HG02642 (cell line): ENCODE results near the gene KBTBD4.

Experiments
- ATAC-seq: cut with Tn5 transposase; IDR thresholded peaks from one replicate; pipeline ENCODE4 v1.9.1; 2021; ENCODE audit warnings: mild to moderate bottlenecking; ENCODE audit not compliant: unreplicated experiment, poor library complexity

Gene KBTBD4

DNA sequence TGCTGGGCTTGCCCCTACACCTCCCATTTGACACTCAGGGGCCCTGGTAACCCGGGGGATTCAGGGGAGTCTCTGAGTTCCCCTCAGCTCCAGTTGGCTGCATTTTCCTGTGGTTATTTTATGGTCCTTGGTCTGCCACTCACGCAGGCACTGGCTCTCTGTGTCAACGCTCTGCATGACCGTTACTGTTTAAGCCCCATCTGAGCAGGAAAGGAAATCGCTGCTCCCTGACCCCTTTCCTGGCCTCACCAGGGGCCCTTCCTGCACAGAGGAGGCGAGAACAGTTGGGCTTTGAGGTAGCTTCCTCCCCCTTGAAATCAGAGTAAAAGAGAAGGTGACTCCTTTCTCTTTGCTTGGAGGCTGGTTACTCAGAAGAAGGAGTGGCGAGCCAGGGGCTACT, 13.0 kb upstream of the KBTBD4 start:
- ATAC-seq: no peak

DNA sequence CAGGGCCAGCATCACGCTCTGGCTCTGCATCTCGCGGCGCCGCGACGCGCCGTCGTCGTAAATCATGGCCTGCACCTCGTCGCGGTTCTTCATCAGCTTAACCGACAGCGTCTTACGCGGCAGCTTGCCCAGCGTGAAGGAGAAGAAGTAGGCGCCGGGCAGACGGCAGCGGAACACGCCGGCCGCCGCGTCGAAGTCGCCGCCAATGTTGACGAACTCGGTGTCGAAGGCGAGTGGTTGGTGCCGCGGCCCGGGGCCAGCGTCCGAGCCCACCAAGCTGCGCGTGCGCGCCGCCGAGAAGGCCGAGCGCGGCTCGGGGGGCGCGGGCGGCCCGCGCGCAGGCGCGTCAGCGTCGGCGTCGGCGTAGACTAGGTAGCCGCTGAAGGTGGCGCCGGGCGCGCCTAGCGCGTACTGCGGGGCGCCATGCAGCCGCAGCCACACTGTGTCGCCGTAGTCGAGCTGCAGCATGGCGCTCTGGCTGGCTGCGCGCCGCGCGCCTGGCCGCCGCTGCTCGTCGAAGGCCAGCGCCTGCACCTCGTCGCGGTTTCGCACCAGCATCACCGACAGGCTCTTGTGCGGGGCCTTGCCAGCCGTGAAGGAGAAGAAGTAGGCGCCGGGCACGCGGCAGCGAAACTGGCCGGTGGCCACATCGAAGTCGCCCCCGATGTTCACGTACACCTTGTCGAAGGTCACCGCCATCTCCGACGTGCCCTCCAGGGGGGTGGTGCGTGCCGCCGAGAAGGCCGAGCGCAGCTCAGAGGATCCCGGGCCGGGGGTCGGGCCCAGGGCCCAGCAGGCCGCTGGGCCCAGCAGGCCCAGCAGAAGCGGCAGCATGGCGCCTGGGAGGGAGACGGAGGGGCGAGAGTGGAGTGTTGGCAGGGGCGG, 11.4 kb upstream of the KBTBD4 start:
- ATAC-seq: no peak

DNA sequence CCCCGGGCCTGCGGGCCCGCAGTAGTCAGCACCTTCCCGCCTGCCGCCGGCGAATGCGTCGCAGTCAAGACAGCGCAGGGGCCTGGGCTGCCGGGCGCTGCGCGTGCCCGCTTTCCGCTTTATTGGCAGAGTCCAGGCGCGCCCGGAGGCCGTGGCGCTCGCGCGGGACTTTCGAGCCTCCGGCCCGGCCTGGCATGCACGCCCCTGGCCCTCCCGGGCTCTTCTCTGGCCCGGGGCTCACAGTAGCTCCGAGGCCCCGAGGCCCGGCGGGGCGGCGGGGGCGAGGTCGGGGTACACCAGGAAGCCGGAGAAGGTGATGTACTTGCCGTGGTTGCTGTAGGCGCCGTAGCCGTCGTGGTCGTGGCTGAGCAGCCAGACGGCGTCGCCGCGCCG, 10.8 kb upstream of the KBTBD4 start:
- no peak for ATAC-seq

DNA sequence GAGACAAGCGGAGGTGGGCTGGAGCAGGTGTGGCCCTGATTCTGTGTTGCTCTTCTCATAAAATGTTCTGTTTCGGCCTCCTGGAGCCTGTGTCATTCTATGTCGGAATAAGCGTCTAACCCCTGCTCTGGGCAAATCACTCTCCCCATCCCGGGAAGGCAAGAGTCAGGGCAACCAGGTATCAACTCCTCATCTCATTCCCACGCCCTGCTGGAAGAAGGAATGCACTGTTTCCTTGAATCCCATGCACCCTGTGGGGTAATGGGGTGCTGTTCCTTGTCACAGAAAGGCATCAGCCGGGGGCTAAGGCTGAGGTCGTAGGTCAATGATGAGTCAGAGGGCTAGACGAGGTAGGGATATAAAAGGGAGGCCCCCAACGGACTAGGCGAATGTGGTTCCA, 10.3 kb upstream of the KBTBD4 start:
- ATAC-seq: no peak

DNA sequence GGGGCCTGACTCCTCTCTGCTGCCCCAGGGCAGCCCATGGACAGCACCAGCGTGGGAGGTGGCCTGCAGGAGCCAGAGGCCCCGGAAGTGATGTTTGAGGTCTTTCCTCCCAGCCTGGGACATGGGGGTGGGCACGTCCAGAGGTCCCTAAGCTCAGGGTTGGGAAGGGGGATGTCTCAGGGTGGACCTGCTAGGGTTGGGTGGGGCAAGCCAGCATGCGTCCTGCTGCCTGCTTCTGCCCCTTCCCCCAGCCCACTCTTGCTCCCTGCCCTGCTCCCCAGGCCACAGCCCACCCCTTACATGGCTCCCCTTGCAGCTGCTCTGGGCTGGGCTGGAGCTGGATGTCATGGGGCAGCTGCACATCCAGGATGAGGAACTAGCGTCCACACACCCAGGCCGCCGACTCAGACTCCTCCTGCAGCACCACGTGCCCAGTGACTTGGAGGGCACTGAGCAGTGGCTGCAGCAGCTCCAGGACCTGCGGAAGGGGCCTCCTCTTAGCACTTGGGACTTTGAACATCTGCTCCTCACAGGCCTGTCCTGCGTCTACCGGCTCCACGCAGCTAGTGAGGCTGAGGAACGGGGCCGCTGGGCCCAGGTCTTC, 9.1 kb upstream of the KBTBD4 start:
- no peak for ATAC-seq

DNA sequence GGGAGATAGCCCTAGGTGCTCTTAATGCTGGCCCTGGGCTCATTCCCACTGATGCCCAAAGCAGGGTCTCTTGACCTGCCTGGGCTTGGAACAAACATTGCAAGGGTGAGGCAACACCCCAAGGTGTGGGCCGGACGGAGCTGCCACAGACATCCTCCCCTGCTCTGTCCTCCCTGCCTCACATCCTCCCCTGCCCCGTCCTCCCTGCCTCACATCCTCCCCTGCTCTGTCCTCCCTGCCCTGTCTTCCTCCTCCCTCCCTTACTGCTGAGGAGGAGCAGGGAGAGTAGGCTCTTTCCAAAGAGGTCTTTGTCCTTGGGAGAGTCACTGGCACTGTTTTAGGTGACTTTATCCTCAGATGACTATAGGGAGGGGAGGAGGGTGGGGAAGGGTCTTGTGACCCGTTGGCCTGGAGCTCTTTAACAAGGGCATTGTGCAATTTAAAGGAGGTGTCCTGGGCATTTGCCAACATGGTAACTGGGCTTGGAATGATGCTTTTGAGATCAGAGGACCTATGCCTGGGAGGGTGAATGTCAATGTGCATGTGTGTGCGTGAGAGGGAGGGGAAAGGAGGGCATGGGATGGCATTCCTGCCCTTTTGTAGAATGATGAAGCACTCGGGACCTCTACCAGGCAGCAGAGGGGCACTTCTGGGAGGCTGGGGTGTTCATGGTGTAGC, 8.4 kb upstream of the KBTBD4 start:
- ATAC-seq: no peak

GRCh38 chr11:47586098-47586855, 7.5 kb upstream of the KBTBD4 start, which contains the start of gene FAM180B:
FAM180B (plus strand) TSS chr11:47586678; CDS start chr11:47586769, 91 bp downstream.
- ATAC-seq: no peak

DNA sequence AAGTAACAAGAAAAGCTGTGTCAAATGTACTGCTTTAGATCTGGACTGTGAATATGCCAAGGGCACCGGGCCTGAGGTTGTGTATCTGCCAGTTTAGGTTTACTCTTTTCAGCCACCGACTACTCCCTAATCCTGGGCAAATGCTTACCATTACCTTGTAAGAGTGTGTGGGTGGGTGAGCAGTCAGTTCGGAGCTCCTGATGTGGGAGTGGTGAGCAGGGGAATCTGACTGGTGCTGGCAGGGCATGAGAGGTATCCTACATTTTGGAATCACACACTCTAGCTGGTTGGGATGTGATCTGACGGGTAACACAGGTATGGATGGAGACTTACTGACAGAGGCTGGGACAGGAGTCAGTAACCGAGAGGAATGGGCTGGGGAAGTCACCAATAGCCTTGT, 5.1 kb upstream of the KBTBD4 start:
- ATAC-seq: no peak

- no peak for ATAC-seq
These were observed 1.2 kb downstream of the KBTBD4 start for GRCh38 chr11:47577460-47578041.

GRCh38 chr11:47573321-47573720, 5.4 kb downstream of the KBTBD4 start:
- ATAC-seq: no peak

DNA sequence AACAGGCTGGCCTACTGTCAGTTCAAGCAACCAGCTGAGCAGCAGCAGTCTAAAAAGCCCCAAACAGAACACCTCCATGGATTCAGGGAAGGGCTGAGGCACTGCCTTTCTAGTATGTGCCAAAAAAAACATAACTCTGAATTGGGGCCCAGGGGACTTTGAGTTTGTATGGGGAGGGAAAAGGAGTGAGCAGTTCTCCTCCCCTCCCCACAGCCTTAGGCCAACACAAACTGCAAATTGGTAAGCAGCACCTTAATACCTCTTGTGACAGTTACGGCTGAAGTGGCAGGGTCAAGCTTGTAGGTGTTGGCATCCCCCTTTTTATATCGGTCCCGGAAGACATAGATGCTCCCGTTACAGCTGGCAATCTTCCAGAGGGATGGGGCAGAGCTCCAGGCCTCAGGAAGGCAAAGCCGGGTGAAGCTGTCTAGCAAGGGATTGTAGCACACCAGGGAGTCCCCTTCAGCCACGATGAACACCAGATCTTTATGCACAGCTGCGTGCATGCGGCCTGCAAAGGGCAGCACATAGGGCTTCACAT, 6.0 kb downstream of the KBTBD4 start:
- no peak for ATAC-seq

GRCh38 chr11:47571895-47572294, 6.9 kb downstream of the KBTBD4 start:
- ATAC-seq: no peak

DNA sequence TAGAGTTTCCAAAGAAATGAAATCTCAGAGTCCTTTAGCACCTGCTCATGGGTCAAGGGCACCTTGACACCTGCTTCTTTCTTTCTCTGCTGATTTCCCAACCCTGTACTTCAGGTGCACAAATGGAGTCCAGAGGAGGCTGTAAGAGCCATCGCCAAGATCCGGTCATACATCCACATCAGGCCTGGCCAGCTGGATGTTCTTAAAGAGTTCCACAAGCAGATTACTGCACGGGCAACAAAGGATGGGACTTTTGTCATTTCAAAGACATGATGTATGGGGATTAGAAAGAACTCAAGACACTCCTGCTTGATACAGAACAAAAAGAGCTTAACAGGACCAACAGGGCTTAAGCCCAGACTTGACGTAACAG, 7.4 kb downstream of the KBTBD4 start:
- ATAC-seq: no peak

GRCh38 chr11:47570651-47571356, 8.0 kb downstream of the KBTBD4 start:
- no peak for ATAC-seq

GRCh38 chr11:47569646-47570045, 9.1 kb downstream of the KBTBD4 start:
- no peak for ATAC-seq

- ATAC-seq: no peak
These were observed 12.5 kb downstream of the KBTBD4 start for GRCh38 chr11:47566149-47566698.

DNA sequence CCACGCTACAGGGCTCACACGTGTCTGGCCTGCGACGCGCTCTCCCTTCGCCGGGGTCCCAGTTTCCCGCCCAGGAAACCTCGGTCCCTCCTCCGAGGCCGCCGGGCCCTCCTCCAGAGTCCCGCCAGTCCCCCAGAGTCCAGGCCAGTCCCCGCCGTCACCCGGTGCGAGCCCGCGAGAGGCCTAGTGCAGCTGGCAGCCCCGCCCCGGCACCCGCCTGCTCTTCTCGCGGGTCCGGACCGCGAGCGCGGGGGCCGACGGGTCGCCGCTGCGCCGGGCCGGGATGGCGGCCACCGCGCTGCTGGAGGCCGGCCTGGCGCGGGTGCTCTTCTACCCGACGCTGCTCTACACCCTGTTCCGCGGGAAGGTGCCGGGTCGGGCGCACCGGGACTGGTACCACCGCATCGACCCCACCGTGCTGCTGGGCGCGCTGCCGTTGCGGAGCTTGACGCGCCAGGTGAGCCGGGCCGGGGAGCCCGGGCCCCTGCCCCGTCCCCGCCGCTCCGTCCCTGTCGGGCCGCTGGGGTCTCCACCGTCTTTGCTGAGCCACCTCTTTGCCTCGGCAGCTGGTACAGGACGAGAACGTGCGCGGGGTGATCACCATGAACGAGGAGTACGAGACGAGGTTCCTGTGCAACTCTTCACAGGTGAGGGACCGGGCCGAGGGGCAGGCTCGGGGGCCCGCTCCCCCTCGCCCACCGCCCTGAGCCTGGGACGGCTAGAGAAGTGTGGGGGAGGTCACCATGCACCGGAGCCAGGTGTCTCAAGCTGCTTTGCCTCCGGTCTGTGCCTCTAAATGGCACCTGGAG, 13.2 kb downstream of the KBTBD4 start, which contains the start of gene PTPMT1:
PTPMT1 (plus strand) TSS at position 260 of the 809 bp plus-strand sequence; CDS start at position 284, 24 bp downstream.
- peak; percentile 90 for ATAC-seq

GRCh38 chr11:47564933-47565339, 13.8 kb downstream of the KBTBD4 start:
- no peak for ATAC-seq
